Neural progenitor cell (in vitro differentiated cells): ENCODE results near the gene FOSB. TPM values are rescaled to one million over a fixed set of nuclear protein-coding genes. Genes with fewer than 3 reads are reported as not detected.
A peak's percentile ranks its signal among the peaks of the same experiment; 100 is the strongest.

Experiments
- DNase-seq: peaks from one replicate; pipeline ENCODE4 v3.0.0-alpha.2; 2016; ENCODE audit warnings: low spot score
- H2AFZ ChIP-seq: fragments of 200-600 bp; sonication (generic); replicated peaks from 2 replicates; pipeline ENCODE4 v1.6.1; 2016; ENCODE audit warnings: antibody characterized with exemption
- H3F3A ChIP-seq: fragments of 200-600 bp; sonication (generic); 2 replicates; pipeline ENCODE4 v1.6.1; 2016; ENCODE audit warnings: antibody characterized with exemption, low read depth
- H3K27ac ChIP-seq: fragments of 200-600 bp; sonication (generic); 2 replicates; pipeline ENCODE4 v1.5.1; 2016; ENCODE audit warnings: mild to moderate bottlenecking
- H3K27me3 ChIP-seq: fragments of 200-600 bp; sonication (generic); 2 replicates; pipeline ENCODE4 v1.6.1; 2016; ENCODE audit warnings: mild to moderate bottlenecking, moderate library complexity
- H3K36me3 ChIP-seq: fragments of 200-600 bp; sonication (generic); 2 replicates; pipeline ENCODE4 v1.5.1; 2016
- H3K4me1 ChIP-seq: fragments of 200-600 bp; sonication (generic); 2 replicates; pipeline ENCODE4 v1.6.1; 2016; ENCODE audit warnings: mixed run types
- H3K4me2 ChIP-seq: fragments of 200-600 bp; sonication (generic); 2 replicates; pipeline ENCODE4 v1.6.1; 2016
- H3K4me3 ChIP-seq: fragments of 200-600 bp; sonication (generic); 2 replicates; pipeline ENCODE4 v1.5.1; 2016
- H3K79me2 ChIP-seq: fragments of 200-600 bp; sonication (generic); 2 replicates; pipeline ENCODE4 v1.6.1; 2016; ENCODE audit warnings: low read depth
- H3K9ac ChIP-seq: fragments of 200-600 bp; sonication (generic); 2 replicates; pipeline ENCODE4 v1.6.1; 2016
- H3K9me3 ChIP-seq: fragments of 200-600 bp; sonication (generic); 2 replicates; pipeline ENCODE4 v1.5.1; 2016; ENCODE audit warnings: low read depth
- H4K20me1 ChIP-seq: fragments of 200-600 bp; sonication (generic); 2 replicates; pipeline ENCODE4 v1.6.1; 2016; ENCODE audit warnings: low read depth
- H3K27ac Mint-ChIP-seq: 3 replicates; pipeline ENCODE4 v1.8.0; 2021; ENCODE audit warnings: mixed read lengths
- H3K27me3 Mint-ChIP-seq: 2 replicates; pipeline ENCODE4 v1.8.0; 2022; ENCODE audit warnings: low read depth, mild to moderate bottlenecking, inconsistent platforms, moderate library complexity, mixed read lengths; ENCODE audit not compliant: insufficient read depth
- H3K36me3 Mint-ChIP-seq: 3 replicates; pipeline ENCODE4 v1.8.0; 2021; ENCODE audit warnings: mixed read lengths
- H3K4me1 Mint-ChIP-seq: 3 replicates; pipeline ENCODE4 v1.8.0; 2021; ENCODE audit warnings: mixed read lengths
- H3K4me3 Mint-ChIP-seq: 3 replicates; pipeline ENCODE4 v1.8.0; 2021; ENCODE audit warnings: mild to moderate bottlenecking, moderate library complexity, mixed read lengths
- H3K9me3 Mint-ChIP-seq: 3 replicates; pipeline ENCODE4 v1.8.0; 2020; ENCODE audit warnings: mixed read lengths
- CTCF ChIP-seq: fragments of 200-600 bp; sonication (generic); IDR thresholded peaks from 2 replicates; pipeline ENCODE4 v1.5.1; 2017; ENCODE audit warnings: antibody characterized with exemption, mild to moderate bottlenecking
- EZH2 ChIP-seq: fragments of 200-600 bp; sonication (generic); IDR thresholded peaks from 2 replicates; pipeline ENCODE4 v1.6.1; 2017; ENCODE audit warnings: antibody characterized with exemption, mild to moderate bottlenecking, moderate library complexity
- EZH2phosphoT487 ChIP-seq: fragments of 200-600 bp; sonication (generic); IDR thresholded peaks from 2 replicates; pipeline ENCODE4 v1.6.1; 2017; ENCODE audit warnings: antibody characterized with exemption
- total RNA-seq: library from RNA; depleted of rRNA; stranded (reverse); fragments of >200 nt; gene quantifications from 2 replicates; pipeline ENCODE4 v1.2.3, GENCODE V29; 2015; ENCODE audit warnings: low replicate concordance

Gene FOSB
- total RNA-seq, 1 donor from 2014 or later: 2.3 TPM

- TF ChIP-seq CTCF (no peak), EZH2 (no peak), EZH2phosphoT487 (no peak)
- H3K27ac Mint-ChIP-seq: no peak overlapping the region
- H3K4me1 Mint-ChIP-seq: peaks cover 22% of the 10 kb centered on the region
- Histone ChIP-seq H3K27ac (no peak overlapping the region), H3K36me3 (no peaks in the 10 kb centered on the region), H3K4me3 (no peak overlapping the region), H4K20me1 (no peaks in the 10 kb centered on the region), H3K9ac (no peak overlapping the region), H3K27me3 (peaks cover 25% of the 10 kb centered on the region), H3K4me2 (no peak overlapping the region), H3K79me2 (no peaks in the 10 kb centered on the region), H3K9me3 (no peaks in the 10 kb centered on the region), H3K4me1 (peaks cover 9% of the 10 kb centered on the region), H2AFZ (no peak overlapping the region), H3F3A (peaks cover 20% of the 10 kb centered on the region)
- H3K27me3 Mint-ChIP-seq: peaks cover 48% of the 10 kb centered on the region
- no peaks in the 10 kb centered on the region for H3K36me3 Mint-ChIP-seq
- H3K4me3 Mint-ChIP-seq: no peak overlapping the region
- H3K9me3 Mint-ChIP-seq: peaks cover 4% of the 10 kb centered on the region
- no peak for DNase-seq
These were observed 7.9 kb downstream of the FOSB start for GRCh38 chr19:45475537-45476291.

- Histone ChIP-seq H3K36me3 (no peaks in the 10 kb centered on the region), H3K27ac (no peak overlapping the region), H3K9me3 (no peaks in the 10 kb centered on the region), H3K4me1 (peaks cover 9% of the 10 kb centered on the region), H3K4me3 (no peak overlapping the region), H3K79me2 (no peaks in the 10 kb centered on the region), H3F3A (peaks cover 20% of the 10 kb centered on the region), H3K4me2 (no peak overlapping the region), H3K9ac (no peak overlapping the region), H2AFZ (no peak overlapping the region), H3K27me3 (peaks cover 25% of the 10 kb centered on the region), H4K20me1 (no peaks in the 10 kb centered on the region)
- Mint-ChIP-seq H3K27me3 (peaks cover 46% of the 10 kb centered on the region), H3K4me3 (peak overlapping the region; percentile 46), H3K36me3 (no peaks in the 10 kb centered on the region), H3K4me1 (peaks cover 22% of the 10 kb centered on the region), H3K9me3 (peaks cover 4% of the 10 kb centered on the region), H3K27ac (peak overlapping the region; percentile 24)
- DNase-seq: no peak
- TF ChIP-seq CTCF: no peak
- TF ChIP-seq EZH2: no peak
- TF ChIP-seq EZH2phosphoT487: no peak
These were observed 8.5 kb downstream of the FOSB start for GRCh38 chr19:45476304-45476703.

- Mint-ChIP-seq H3K4me3 (peak overlapping the region; percentile 69), H3K27me3 (peaks cover 42% of the 10 kb centered on the region), H3K36me3 (no peaks in the 10 kb centered on the region), H3K9me3 (peaks cover 4% of the 10 kb centered on the region), H3K4me1 (peaks cover 20% of the 10 kb centered on the region), H3K27ac (no peak overlapping the region)
- DNase-seq: no peak
- H3K4me2 ChIP-seq: no peak overlapping the region
- peaks cover 8% of the 10 kb centered on the region for H3K4me1 ChIP-seq
- H3K9me3 ChIP-seq: no peaks in the 10 kb centered on the region
- H3K27me3 ChIP-seq: peaks cover 17% of the 10 kb centered on the region
- no peaks in the 10 kb centered on the region for H3K36me3 ChIP-seq
- TF ChIP-seq CTCF: no peak
- H3K27ac ChIP-seq: no peak overlapping the region
- no peak overlapping the region for H3K9ac ChIP-seq
- H2AFZ ChIP-seq: no peak overlapping the region
- H4K20me1 ChIP-seq: no peaks in the 10 kb centered on the region
- H3F3A ChIP-seq: peaks cover 20% of the 10 kb centered on the region
- H3K79me2 ChIP-seq: no peaks in the 10 kb centered on the region
- H3K4me3 ChIP-seq: no peak overlapping the region
These were observed 9.4 kb downstream of the FOSB start for GRCh38 chr19:45477186-45477585.
